Fibroblast of the conjunctiva (primary cell): ENCODE measurements around the gene MAP3K10.
"Not testable (repeated sequence)": the region's sequence is repeated elsewhere in the genome, so short reads cannot be mapped to it uniquely, and the experiment has no call there.

Experiments
- DNase-seq: peaks from one replicate; pipeline ENCODE4 v3.0.0-alpha.2; 2010; ENCODE audit warnings: low read depth

Gene MAP3K10

DNA sequence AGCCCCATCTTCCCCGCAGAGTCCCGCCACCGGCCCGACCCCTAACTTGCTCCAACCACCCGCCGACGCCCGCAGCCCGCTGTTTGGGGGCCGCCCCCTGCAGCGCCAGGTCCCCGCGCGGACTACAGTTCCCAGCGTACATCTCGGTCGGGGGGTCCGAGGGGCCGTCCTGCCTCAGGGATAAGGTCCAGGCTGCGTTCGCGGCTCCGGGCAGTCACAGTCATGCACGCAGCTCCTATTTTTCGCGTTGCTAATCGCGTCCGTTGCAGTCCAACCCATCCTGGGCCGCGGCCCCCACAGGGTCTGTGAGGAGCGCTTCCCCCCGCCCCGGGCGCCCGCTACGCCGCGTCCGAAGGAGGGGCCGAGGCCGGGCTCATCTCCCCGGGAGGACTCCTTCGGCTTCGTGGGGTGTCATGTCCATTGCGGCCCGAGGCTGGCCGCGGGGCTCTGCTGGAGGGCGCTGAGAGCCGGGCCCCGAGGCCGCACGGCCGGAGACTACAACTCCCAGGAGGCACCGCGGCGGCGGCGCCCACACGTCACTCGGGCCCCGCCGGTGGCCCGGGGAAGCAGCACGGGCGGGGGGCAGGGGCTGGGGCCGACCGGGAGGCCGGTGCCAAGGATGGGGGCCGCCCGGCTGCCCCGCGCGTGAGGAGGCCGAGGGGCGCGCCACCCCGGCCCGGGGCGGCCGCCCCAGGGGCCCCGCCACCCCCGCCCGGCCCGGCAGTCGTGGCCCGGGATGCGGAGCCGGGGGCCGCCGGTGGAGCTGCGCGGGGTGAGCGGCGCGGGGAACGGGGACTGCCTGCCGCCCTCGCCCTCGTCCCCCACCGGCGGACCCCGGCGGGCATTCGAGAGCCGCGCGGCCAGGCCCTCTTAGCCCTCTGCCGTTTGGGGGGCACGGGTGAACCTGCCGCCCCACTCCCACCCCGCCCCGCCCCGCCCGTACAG is at the start of gene MAP3K10:
Gene MAP3K10 (plus strand): TSS at position 536 of the 945 bp plus-strand sequence. CDS start 606 bp downstream, outside the sequence.
- DNase-seq, result peak; percentile 31

DNA sequence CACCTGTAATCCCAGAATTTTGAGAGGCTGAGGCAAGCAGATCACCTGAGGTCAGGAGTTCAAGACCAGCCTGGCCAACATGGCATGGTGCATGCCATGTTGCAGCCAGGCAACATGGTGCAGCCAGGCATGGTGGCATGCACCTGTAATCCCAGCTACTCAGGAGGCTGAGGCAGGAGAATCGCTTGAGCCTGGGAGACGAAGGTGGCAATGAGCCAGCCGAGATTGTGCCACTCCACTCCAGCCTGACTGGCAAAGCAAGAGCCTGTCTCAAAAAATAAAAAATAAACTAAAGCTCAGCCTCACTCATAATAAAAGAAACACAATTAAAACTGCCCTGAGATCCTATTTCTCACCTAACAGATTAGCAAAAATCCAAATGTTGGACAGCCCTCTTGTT is 49.7 kb upstream of the MAP3K10 start:
- no peak for DNase-seq

DNA sequence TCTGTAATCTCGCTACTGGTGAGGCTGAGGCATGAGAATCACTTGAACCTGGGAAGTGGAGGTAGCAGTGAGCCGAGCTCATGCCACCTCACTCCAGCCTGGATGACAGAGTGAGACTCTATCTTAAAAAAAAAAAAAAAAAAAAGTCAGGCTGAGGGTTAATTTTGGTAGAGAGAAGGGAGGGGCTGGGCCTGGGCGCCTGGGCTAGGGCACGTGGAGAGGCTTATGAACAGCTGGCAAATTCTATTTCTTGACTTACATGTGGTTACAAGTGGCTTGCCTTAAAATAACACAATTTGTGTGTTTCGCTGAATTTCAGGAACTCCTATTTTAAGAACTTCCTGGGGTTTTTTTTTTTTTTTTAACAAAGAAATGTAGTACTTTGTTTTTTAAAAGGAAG is 47.6 kb upstream of the MAP3K10 start:
- no peak for DNase-seq

DNA sequence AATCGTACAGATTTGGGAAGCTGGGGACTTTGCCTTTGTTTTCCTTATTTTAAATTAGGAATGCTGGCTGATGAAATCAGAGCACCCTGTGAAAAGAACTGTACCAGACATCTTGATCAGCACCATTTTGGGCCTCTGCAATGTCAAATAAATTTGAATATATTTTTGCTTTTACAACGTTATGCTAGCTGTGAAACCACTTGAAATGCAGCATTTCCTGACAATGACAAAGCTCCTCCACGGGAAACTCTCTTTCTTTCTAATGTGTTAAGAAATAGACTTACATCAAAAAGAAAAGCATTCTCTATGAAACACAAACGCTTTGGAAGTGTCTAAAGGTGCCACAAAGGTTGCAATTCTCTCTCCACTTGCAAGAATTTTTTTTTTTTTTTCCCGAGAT is 47.1 kb upstream of the MAP3K10 start:
- no peak for DNase-seq

DNA sequence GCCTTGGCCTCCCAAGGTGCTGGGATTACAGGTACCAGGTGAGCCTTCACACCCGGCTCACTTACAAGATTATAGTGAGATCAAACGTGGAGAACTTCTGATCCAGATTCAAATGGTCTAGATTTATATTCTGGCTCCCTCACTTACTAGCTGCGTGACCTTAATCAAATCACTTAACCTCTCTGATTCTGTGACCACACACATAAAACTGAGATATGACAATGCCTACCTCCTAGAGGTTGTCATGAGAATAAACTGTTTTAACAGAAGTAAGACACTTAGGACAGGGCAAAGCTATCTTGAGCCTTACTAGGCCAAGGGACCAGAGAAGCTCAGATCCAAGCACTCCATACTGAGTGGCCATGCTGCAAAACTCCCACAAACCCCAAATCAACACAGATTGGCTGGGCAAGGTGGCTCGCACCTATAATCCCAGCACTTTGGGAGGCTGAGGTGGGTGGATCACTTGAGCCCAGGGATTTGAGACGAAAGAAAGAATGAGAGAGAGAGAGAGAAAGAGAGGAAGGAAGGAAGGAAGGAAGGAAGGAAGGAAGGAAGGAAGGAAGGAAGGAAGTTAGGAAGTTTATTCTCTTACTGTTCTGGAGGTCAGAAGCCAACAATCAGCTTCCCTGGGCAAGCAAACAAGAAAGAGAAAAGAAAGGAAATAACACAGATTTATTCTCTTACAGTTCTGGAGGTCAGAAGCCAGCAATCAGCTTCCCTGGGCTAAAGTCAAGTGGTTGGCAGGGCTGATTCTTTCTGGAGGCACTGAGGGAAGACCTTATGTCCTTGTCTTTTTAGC is 46.1 kb upstream of the MAP3K10 start:
- no peak for DNase-seq

DNA sequence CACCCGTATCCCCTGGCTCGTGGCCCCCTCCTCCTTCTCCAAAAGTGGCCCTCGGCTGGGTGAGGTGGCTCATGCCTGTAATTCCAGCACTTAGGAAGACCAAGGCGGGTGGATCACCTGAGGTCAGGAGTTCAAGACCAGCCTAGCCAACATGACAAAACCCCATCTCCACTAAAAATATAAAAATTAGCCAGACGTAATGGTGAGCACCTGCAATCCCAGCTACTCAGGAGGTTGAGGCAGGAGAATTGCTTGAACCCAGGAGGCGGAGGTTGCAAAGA is 45.5 kb upstream of the MAP3K10 start:
- DNase-seq, result not testable (repeated sequence)

DNA sequence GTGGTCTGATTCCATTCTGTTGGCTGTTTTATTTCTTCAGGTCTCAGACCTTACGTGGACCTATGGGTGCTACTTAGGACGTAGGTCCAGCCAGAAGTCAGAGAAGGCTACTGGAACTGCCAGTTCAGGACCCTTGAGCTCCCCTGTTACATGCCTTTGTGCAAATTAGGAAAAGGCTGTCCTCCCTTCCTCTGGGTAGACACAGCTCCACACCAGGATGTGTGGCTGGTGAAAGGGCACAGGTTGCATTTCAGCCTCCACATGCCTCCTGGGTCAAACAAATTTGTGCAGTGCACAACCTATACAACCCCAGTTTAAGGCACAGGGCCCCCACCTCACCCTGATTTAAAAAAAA is 43.9 kb upstream of the MAP3K10 start:
- no peak for DNase-seq

DNA sequence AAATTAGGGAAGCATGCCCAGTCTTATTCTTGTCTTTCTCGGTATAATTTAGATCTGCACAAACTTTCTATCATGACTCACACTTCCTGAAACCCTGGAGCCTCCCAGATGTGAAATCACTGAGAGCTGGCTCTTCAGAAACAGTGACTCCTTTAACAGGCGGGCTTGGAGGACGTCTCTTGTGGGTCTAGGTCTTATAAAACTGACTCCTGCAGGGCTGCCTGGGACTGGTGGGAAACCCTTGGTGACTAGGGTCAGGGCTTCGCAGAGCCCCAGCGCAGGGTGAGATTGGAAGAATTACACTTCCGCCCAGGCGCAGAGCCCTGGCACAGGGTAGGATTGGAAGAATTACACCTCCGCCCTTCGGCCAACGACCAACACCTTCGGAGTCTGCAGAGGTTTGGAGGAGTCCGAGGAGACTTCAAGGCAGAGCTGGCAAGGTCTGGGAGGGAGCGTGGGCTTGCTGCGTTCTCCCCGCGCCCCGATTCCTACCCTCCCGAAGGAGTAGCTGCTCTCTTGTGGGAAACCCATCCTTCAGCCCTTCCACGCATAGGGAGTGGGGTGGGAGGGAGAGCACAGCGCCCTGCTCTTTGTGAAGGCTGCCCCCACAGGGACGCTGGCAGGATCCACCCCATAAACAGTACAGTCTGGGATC is 43.4 kb upstream of the MAP3K10 start:
- peak; percentile 20 for DNase-seq

DNA sequence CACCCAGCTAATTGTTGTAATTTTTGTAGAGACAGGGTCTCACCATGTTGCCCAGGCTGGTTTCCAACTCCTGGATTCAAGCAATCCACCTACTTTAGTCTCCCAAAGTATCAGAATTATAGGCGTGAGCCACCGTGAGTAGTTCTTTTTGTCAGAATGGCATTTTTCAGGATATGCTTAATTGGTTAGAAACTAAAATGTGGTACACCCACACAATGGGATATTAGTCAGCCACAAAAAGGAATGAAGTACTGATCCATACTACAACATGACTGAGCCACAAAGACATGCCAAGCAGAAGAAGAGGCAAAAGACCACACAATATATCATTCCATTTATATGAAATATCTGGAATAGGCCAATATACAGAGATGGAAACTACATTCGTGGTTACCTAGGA is 41.7 kb upstream of the MAP3K10 start:
- DNase-seq, result no peak

DNA sequence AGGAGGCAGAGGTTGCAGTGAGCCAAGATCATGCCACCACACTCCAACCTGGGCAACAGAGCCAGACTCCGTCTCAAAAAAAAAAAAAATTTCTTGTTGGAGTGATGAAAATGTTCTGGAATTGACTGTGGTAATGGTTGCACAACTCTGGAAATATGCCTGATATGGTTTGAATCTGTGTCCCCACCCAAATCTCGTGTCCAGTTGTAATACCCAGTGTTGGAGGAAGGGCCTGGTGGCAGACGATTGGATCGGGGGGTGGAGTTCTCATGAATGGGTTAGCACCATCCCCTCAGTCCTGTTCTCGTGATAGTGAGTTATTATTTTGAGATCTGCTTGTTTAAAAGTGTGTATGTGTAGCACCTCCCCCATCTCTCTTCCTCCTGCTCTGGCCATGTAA is 41.1 kb upstream of the MAP3K10 start:
- DNase-seq, result no peak

DNA sequence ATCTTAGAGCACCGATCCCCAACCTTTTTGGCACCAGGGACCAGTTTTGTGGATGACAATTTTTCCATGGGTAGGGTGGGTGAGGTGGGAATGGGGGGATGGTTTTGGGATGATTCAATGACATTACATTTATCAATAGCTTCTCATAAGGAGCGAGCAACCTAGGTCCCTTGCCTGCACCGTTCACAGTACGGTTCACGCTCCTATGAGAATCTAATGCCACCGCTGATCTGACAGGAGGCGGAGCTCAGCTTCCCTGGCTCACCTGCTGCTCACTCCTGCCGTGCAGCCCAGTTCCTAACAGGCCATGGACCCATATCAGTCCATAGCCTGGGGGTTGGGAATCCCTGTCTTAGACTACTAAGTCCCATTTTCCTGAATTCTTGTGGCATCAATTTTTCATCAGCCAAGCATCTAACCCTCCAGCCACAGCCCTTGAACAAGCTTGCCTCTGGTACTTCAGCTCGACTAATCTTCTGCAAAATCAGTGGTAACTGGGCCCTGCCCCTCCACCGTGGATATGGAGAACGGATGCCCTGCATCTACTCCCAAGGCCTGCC is 37.0 kb upstream of the MAP3K10 start:
- DNase-seq, result no peak

DNA sequence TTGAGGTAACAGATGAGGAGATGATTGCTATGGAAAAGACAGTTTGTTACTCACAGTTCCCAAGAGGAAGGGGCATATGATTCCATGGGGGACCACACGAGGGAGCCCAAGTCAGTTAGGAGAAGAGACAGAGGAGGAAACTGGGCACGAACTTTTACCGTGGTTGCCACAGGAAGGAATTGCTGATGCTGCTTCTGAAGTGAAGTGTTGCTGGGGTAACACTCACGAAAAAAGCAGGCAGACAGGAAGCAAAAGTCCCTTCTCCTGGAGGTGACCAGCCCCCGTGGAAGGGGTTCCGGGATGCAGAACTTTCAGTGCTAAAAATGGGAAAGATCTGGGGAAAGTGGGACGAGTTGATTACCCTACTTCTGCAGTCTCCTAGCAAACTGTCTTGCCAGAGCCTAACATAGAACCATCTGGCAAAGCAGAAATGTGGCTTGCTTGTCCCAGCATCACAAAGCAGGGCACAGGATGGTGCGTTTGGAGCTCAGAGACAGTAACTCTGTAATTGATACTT is 35.4 kb upstream of the MAP3K10 start:
- no peak for DNase-seq

DNA sequence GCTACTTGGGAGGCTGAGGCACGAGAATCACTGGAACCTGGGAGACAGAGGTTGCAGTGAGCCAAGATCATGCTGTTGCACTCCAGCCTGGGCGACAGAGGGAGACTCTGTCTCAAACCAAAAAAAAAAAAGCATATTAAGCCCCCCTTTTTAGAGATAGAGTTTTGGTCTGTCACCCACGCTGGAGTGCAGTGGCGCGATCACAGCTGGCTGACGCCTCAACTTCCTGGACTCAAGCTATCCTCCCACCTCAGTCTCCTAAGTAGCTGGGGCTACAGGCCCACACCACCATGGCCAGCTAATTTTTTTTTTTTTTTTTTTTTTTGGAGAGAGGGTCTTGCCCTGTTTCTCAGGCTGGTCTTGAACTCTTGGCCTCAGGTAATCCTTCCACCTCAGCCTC is 34.2 kb upstream of the MAP3K10 start:
- no peak for DNase-seq

DNA sequence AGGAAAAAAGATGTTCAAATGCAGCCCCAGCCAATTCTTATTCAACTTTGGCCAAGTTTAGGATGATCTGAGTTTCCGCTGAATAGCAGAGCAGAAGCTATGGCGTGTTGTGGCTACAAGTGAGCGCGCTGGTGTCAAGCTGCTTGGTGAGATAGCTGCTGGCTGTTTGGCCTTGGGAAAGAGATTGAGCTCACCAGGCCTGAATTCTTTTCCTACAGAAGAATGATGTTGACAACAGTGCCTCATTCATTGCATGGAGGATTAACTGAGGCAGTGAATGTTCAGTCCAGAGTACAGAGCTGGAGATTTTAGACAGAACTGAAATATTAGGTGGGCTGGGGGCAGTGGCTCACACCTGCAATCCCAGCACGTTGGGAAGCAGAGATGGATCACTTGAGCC is 31.5 kb upstream of the MAP3K10 start:
- no peak for DNase-seq

DNA sequence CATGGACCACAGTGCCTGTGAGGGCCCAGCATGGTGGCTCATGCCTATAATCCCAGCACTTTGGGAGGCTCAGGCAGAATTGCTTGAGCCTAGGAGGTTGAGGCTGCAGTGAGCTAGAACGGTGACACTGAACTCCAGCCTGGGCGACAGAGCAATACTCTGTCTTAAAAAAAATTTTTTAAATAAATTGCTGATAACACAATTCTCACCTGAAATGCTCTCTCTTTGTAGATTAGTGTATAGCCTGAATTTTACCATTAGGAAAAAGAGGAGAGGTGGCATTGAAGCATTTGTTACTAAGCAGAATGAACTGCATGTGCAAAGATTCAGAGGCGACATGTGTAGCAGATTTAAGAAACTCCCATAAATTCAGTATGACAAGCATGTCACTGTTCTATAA is 29.1 kb upstream of the MAP3K10 start:
- DNase-seq, result no peak

DNA sequence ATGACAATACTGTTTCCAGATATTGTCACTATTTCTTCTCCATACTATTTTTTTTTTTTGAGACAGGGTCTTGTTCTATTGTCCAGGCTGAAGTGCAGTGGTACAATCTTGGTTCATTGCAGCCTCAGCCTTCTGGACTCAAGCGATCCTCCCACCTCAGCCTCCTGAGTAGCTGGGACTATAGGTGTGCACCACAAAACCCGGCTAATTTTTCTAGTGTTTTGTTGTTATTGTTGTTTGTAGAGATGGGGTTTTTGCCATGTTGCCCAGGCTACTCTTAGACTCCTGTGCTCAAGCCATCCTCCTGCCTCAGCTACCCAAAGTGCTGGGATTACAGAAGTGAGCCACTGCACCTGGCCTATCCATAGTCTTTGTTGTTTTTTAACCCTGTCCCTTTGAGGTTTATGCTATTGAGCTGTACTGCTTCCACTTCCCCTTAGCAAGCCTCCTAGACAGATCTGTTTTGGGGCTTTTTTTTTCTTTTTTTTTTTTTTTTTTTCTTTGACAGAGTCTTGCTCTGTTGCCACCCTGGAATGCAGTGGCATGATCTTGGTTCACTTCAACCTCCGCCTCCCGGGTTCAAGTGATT is 27.6 kb upstream of the MAP3K10 start:
- DNase-seq, result no peak

DNA sequence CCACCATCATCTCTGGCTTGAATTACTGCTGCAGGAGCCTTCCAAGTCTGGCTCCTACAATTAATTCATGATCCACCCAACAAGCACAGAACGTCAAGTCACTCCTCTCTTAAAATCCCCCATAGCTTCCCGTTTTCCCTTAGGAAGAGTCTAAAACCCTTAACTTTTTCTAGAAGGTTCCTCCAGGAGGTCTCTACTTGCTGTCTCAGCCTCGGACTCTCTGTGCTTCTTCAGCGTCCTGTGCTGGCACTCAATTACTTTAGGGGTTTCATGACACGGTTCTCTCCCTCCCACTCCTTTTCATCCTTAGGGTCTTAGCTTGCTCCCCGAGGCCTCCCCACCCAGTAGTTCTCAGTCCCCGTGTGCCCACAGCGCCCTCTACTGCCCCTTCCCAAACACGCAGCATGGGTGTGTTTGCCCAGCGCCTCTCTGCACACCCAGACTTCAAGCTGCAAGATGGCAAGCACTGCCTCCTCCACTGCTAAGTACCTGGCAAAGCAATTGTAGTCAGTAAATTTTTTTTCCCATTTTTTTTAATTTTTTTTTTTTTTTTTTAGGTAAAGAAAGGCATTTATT is 25.8 kb upstream of the MAP3K10 start:
- DNase-seq, result peak; percentile 13

DNA sequence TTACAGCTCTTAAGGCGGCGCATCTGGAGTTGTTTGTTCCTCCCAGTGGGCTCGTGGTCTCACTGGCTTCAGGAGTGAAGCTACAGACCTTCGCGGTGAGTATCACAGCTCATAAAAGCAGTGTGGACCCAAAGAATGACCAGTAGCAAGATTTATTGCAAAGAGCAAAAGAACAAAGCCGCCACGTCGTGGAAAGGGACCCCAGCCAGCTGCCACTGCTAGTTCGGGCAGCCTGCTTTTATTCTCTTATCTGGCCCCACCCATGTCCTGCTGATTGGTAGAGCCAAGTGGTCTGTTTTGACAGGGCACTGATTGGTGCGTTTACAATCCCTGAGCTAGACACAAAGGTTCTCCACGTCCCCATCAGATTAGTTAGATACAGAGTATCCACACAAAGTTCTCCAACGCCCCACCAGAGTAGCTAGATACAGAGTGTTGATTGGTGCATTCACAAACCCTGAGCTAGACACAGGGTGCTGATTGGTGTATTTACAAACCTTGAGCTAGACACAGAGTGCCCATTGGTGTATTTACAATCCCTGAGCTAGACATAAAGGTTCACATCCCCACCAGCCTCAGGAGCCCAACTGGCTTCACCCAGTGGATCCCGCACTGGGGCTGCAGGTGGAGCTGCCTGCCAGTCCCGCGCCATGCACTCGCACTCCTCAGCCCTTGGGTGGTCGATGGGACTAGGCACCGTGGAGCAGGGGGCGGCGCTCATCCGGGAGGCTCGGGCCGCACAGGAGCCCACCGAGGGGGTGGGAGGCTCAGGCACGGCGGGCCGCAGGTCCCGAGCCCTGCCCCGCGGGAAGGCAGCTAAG is 21.5 kb upstream of the MAP3K10 start:
- not testable (repeated sequence) for DNase-seq

DNA sequence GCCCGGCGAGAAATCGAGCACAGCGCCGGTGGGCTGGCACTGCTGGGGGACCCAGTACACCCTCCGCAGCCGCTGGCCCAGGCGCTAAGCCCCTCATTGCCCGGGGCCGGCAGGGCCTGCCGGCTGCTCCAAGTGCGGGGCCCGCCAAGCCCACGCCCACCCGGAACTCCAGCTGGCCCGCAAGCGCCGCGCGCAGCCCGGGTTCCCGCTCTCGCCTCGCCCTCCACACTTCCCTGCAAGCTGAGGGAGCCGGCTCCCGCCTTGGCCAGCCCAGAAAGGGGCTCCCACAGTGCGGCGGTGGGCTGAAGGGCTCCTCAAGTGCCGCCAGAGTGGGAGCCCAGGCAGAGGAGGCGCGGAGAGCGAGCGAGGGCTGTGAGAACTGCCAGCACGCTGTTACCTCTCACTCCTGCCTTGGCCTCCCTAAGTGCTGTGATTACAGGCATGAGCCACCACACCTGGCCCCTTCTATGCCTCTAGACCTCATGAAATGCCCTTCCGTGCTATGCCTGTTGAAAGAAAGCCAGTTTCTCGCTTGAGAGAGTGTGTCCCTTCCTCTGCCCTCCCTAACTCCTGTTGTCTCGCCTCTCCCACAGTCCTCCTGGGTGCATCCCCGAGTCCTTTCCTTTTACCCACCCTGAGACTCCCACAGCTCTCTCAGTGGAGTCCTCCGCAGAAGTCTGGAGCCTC is 20.8 kb upstream of the MAP3K10 start:
- DNase-seq, result not testable (repeated sequence)

DNA sequence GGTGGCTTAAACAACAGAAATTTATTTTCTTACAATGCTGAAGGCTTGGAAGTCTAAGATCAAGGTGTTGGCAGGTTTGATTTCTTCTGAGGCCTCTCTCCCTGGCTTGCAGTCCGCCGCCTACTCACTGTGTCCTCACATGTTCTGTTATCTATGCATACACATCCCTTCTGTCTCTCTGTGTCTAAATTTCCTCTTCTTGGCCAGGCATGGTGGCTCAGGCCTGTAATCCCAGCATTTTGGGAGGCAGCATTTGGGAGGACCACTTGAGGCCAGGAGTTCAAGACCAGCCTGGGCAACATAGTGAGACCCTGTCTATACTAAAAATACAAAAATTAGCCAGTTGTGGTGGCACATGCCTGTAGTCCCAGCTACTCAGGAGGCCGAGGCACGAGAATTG is 19.9 kb upstream of the MAP3K10 start:
- DNase-seq, result not testable (repeated sequence)
